ENCODE results near the gene MAMLD1.

GRCh38 chrX:150487369-150488094 is 124.4 kb downstream of the MAMLD1 start:
- TF ChIP-seq CTCF (IDR thresholded peaks at IDR 0.05) (no peak), POLR2A (IDR thresholded peaks at IDR 0.05) (no peak)

Measured in Peyer's patch (tissue), 4 donors.